ENCODE results near the gene DMRTB1. TPM values are rescaled to one million over a fixed set of nuclear protein-coding genes. Genes with fewer than 3 reads are reported as not detected.

Gene DMRTB1
- polyA plus RNA-seq, 3 donors, result not detected

- no peaks in the 10 kb centered on the region for H3K79me2 ChIP-seq (ENCODE audit: insufficient read depth, low read length)
- Mint-ChIP-seq H3K27ac (no peak overlapping the region), H3K27me3 (ENCODE audit: low read depth in 3 of 3) (peaks cover 0 to 3% (median 0%) of the 10 kb centered on the region in 3 donors), H3K36me3 (no peaks in the 10 kb centered on the region), H3K4me1 (no peaks in the 10 kb centered on the region), H3K4me3 (no peak overlapping the region), H3K9me3 (peaks cover 6 to 14% (median 9%) of the 10 kb centered on the region in 7 donors)
- DNase-seq, result no peak
- H2AFZ ChIP-seq (ENCODE audit: insufficient read depth, low read depth, low read length, poor library complexity, severe bottlenecking), result no peak overlapping the region
- H3K36me3 ChIP-seq (replicated peaks in 1 of 2; ENCODE audit: control insufficient read depth in 1 of 2, insufficient read depth in 2 of 2, low read length in 2 of 2), result no peaks in the 10 kb centered on the region
- TF ChIP-seq CTCF (IDR thresholded peaks at IDR 0.05), result no peak
- H3K9me3 ChIP-seq (replicated peaks in 1 of 2; ENCODE audit: control insufficient read depth in 1 of 2, insufficient read depth in 1 of 2, low read length in 2 of 2), result peaks cover 0 to 10% of the 10 kb centered on the region in 2 donors
- no peaks in the 10 kb centered on the region for H4K20me1 ChIP-seq (ENCODE audit: insufficient read depth, low read length)
- intact Hi-C loops (cut with micrococcal nuclease), result no loop called here
- no peak overlapping the region for H3K9ac ChIP-seq (ENCODE audit: insufficient read depth, low read length, poor library complexity, severe bottlenecking)
- no peak overlapping the region for H3K4me3 ChIP-seq (replicated peaks in 1 of 3; ENCODE audit: low read depth in 2 of 3, low read length in 3 of 3)
- H3K4me2 ChIP-seq (replicated peaks; ENCODE audit: extremely low read depth, low read length, poor library complexity, severe bottlenecking), result no peak overlapping the region
- H3K4me1 ChIP-seq (ENCODE audit: control insufficient read depth in 1 of 2, insufficient read depth in 2 of 2, low read length in 2 of 2), result no peaks in the 10 kb centered on the region
- H3K27ac ChIP-seq (ENCODE audit: low read depth in 1 of 2, low read length in 2 of 2), result no peak overlapping the region
- H3K27me3 ChIP-seq (ENCODE audit: control insufficient read depth in 2 of 2, insufficient read depth in 2 of 2, low read length in 2 of 2), result no peaks in the 10 kb centered on the region
- WGBS (ENCODE audit: insufficient coverage), result no CpG with 5 or more reads among the region's 2 CpGs
Observed at GRCh38 chr1:53442299-53442698, 16.9 kb upstream of the DMRTB1 start.

- intact Hi-C loops (cut with micrococcal nuclease), result no loop called here
- no peak overlapping the region for H3K27ac Mint-ChIP-seq
- H3K9me3 ChIP-seq (replicated peaks in 1 of 2; ENCODE audit: control insufficient read depth in 1 of 2, insufficient read depth in 1 of 2, low read length in 2 of 2), result no peaks in the 10 kb centered on the region
- H2AFZ ChIP-seq (ENCODE audit: insufficient read depth, low read depth, low read length, poor library complexity, severe bottlenecking), result no peak overlapping the region
- no peaks in the 10 kb centered on the region for H3K27me3 ChIP-seq (ENCODE audit: control insufficient read depth in 2 of 2, insufficient read depth in 2 of 2, low read length in 2 of 2)
- H3K4me1 ChIP-seq (ENCODE audit: control insufficient read depth in 1 of 2, insufficient read depth in 2 of 2, low read length in 2 of 2), result no peaks in the 10 kb centered on the region
- no peak overlapping the region for H3K4me3 Mint-ChIP-seq
- H3K4me3 ChIP-seq (replicated peaks in 1 of 3; ENCODE audit: low read depth in 2 of 3, low read length in 3 of 3), result no peak overlapping the region
- no peaks in the 10 kb centered on the region for H3K36me3 Mint-ChIP-seq
- no peaks in the 10 kb centered on the region for H3K9me3 Mint-ChIP-seq
- no peaks in the 10 kb centered on the region for H4K20me1 ChIP-seq (ENCODE audit: insufficient read depth, low read length)
- H3K79me2 ChIP-seq (ENCODE audit: insufficient read depth, low read length), result no peaks in the 10 kb centered on the region
- no peak for TF ChIP-seq CTCF (IDR thresholded peaks at IDR 0.05)
- H3K4me1 Mint-ChIP-seq, result no peaks in the 10 kb centered on the region
- no peak overlapping the region for H3K27ac ChIP-seq (ENCODE audit: low read depth in 1 of 2, low read length in 2 of 2)
- no peaks in the 10 kb centered on the region for H3K36me3 ChIP-seq (replicated peaks in 1 of 2; ENCODE audit: control insufficient read depth in 1 of 2, insufficient read depth in 2 of 2, low read length in 2 of 2)
- H3K4me2 ChIP-seq (replicated peaks; ENCODE audit: extremely low read depth, low read length, poor library complexity, severe bottlenecking), result no peak overlapping the region
- peaks cover 1 to 6% (median 2%) of the 10 kb centered on the region in 3 donors for H3K27me3 Mint-ChIP-seq (ENCODE audit: low read depth in 3 of 3)
- 80% methylated on average over 1 of the region's 2 CpGs for WGBS (ENCODE audit: insufficient coverage)
- no peak overlapping the region for H3K9ac ChIP-seq (ENCODE audit: insufficient read depth, low read length, poor library complexity, severe bottlenecking)
- DNase-seq, result no peak
Observed at GRCh38 chr1:53446051-53446450, 13.1 kb upstream of the DMRTB1 start.
